Effector CD4-positive, alpha-beta T cell (primary cell): ENCODE data around the gene DTWD2.
"Not testable (repeated sequence)": the region's sequence is repeated elsewhere in the genome, so short reads cannot be mapped to it uniquely, and the experiment has no call there.

ENCODE experiments used
- DNase-seq: peaks from one replicate; pipeline ENCODE4 v3.0.0-alpha.2; 2020
- total RNA-seq: gene quantifications from one replicate; lab custom pipeline; 2026; lab: John Stamatoyannopoulos, UW

The DTWD2 gene
- 7.5 reads per million, percentile 26 among the genes with 10 or more reads in this experiment for total RNA-seq

GRCh38 chr5:118987988-118988865, at the start of gene DTWD2:
TSS of gene DTWD2 (minus strand) at chr5:118988547. CDS start at chr5:118988511, 36 bp downstream.
- DNase-seq, result peak; percentile 84

- no peak for DNase-seq
These were observed 49.3 kb upstream of the DTWD2 start for GRCh38 chr5:119037496-119038215.

- no peak for DNase-seq
These were observed 47.9 kb upstream of the DTWD2 start for GRCh38 chr5:119036101-119036762.

- no peak for DNase-seq
These were observed 44.8 kb upstream of the DTWD2 start for GRCh38 chr5:119033135-119033534.

GRCh38 chr5:119032656-119033055, 44.3 kb upstream of the DTWD2 start:
- DNase-seq, result no peak

GRCh38 chr5:119031905-119032304, 43.6 kb upstream of the DTWD2 start:
- DNase-seq, result no peak

- no peak for DNase-seq
These were observed 42.9 kb upstream of the DTWD2 start for GRCh38 chr5:119031011-119031886.

- no peak for DNase-seq
These were observed 40.2 kb upstream of the DTWD2 start for GRCh38 chr5:119028575-119028974.

- no peak for DNase-seq
These were observed 34.4 kb upstream of the DTWD2 start for GRCh38 chr5:119022773-119023172.

- no peak for DNase-seq
These were observed 33.8 kb upstream of the DTWD2 start for GRCh38 chr5:119022017-119022745.

GRCh38 chr5:119021149-119021732, 32.9 kb upstream of the DTWD2 start:
- DNase-seq, result no peak

- no peak for DNase-seq
These were observed 31.6 kb upstream of the DTWD2 start for GRCh38 chr5:119019949-119020348.

- no peak for DNase-seq
These were observed 31.2 kb upstream of the DTWD2 start for GRCh38 chr5:119019501-119019900.

GRCh38 chr5:119017994-119018393, 29.6 kb upstream of the DTWD2 start:
- no peak for DNase-seq

GRCh38 chr5:119016125-119016774, 27.9 kb upstream of the DTWD2 start:
- DNase-seq, result no peak

GRCh38 chr5:119011186-119011585, 22.8 kb upstream of the DTWD2 start:
- DNase-seq, result no peak

GRCh38 chr5:119010206-119010605, 21.9 kb upstream of the DTWD2 start:
- no peak for DNase-seq

- DNase-seq, result no peak
These were observed 20.8 kb upstream of the DTWD2 start for GRCh38 chr5:119009131-119009530.

- no peak for DNase-seq
These were observed 11.3 kb upstream of the DTWD2 start for GRCh38 chr5:118999696-119000095.

- not testable (repeated sequence) for DNase-seq
These were observed 10.5 kb upstream of the DTWD2 start for GRCh38 chr5:118998861-118999260.

GRCh38 chr5:118996098-118996497, 7.8 kb upstream of the DTWD2 start:
- no peak for DNase-seq
